Measurements from ENCODE around the gene WFDC1.

DNA sequence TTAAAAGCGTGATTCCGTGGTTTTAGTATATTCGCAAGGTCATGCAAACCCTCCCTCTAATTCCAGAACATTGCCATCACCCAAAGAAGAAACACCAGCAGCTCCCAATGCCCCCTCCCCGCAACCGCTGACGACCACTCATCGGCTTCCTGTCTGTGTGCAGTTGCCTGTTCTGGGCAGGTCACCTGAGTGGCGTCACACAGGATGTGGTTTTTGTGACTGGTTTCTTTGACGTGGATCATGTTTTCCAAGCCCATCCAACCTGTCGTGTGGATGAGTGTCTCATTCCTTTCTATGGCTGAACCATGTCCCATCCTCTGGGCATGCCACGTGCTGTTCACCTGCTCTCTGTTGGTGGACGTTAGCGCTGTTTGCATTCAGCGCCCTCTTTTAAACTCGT is 65.5 kb downstream of the WFDC1 start:
- TF ChIP-seq CTCF (IDR thresholded peaks at IDR 0.05), result no peak
- no peak for TF ChIP-seq EZH2 (IDR thresholded peaks at IDR 0.05)

Measured in neural progenitor cell (in vitro differentiated cells).